ENCODE data around the gene RNF227.
"Not testable (repeated sequence)": the region's sequence is repeated elsewhere in the genome, so short reads cannot be mapped to it uniquely, and the experiment has no call there.

The RNF227 gene

GRCh38 chr17:7915611-7916384 is at the start of gene RNF227:
RNF227 (minus strand) TSS chr17:7916289; CDS start chr17:7916195, 94 bp downstream.
- peak; percentile 92 for DNase-seq

- DNase-seq = no peak
These were observed 45.3 kb upstream of the RNF227 start for GRCh38 chr17:7961421-7961820.

GRCh38 chr17:7959503-7960253 is 43.6 kb upstream of the RNF227 start:
- DNase-seq = no peak

GRCh38 chr17:7956228-7956965 is 40.3 kb upstream of the RNF227 start:
- no peak for DNase-seq

GRCh38 chr17:7955414-7956227 is 39.5 kb upstream of the RNF227 start:
- no peak for DNase-seq

GRCh38 chr17:7953266-7953665 is 37.2 kb upstream of the RNF227 start:
- not testable (repeated sequence) for DNase-seq

- DNase-seq = no peak
These were observed 35.2 kb upstream of the RNF227 start for GRCh38 chr17:7951143-7951792.

GRCh38 chr17:7950578-7950977 is 34.5 kb upstream of the RNF227 start:
- no peak for DNase-seq

GRCh38 chr17:7947651-7948050 is 31.6 kb upstream of the RNF227 start:
- DNase-seq = no peak

GRCh38 chr17:7946441-7946840 is 30.4 kb upstream of the RNF227 start:
- no peak for DNase-seq

- DNase-seq = no peak
These were observed 29.6 kb upstream of the RNF227 start for GRCh38 chr17:7945651-7946050.

- DNase-seq = no peak
These were observed 28.2 kb upstream of the RNF227 start for GRCh38 chr17:7944326-7944725.

GRCh38 chr17:7943291-7943690 is 27.2 kb upstream of the RNF227 start:
- DNase-seq = no peak

- DNase-seq = no peak
These were observed 24.7 kb upstream of the RNF227 start for GRCh38 chr17:7940743-7941142.

GRCh38 chr17:7940034-7940433 is 23.9 kb upstream of the RNF227 start:
- no peak for DNase-seq

- DNase-seq = no peak
These were observed 19.8 kb upstream of the RNF227 start for GRCh38 chr17:7935859-7936258.

GRCh38 chr17:7932949-7933348 is 16.9 kb upstream of the RNF227 start:
- DNase-seq = no peak

- no peak for DNase-seq
These were observed 16.4 kb upstream of the RNF227 start for GRCh38 chr17:7932483-7932891.

GRCh38 chr17:7931709-7932482 is 15.8 kb upstream of the RNF227 start, which contains the start of the genes CNTROB and TRAPPC1:
CNTROB (plus strand) TSS chr17:7932206; CDS start chr17:7933080, 874 bp downstream.
TRAPPC1 (minus strand) TSS chr17:7931946; CDS start chr17:7931829, 117 bp downstream.
- peak; percentile 95 for DNase-seq

- no peak for DNase-seq
These were observed 14.9 kb upstream of the RNF227 start for GRCh38 chr17:7930841-7931631.

Measured in NCI-H446 treated with DMSO at 0.1 percent for 48 hours (cell line).